Right atrium auricular region (tissue), 2 donors: ENCODE results near the gene GAR1. TPM values are rescaled to one million over a fixed set of nuclear protein-coding genes. Genes with fewer than 3 reads are reported as not detected.

Source experiments
- DNase-seq: peaks from one replicate; pipeline ENCODE4 v3.0.0-alpha.2; 2019; ENCODE audit warnings: low spot score
- H3K27ac ChIP-seq, 2 donors: fragments of 200-600 bp; sonication (generic); 1 replicate in 1 of 2; 2 replicates in 1 of 2; pipeline ENCODE4 v1.5.1; 2016 to 2019
- H3K27me3 ChIP-seq, 2 donors: fragments of 200-600 bp; sonication (generic); one replicate each; pipeline versions ENCODE4 v1.5.1 to v1.6.0; 2017 to 2019
- H3K36me3 ChIP-seq: fragments of 200-600 bp; sonication (generic); one replicate; pipeline ENCODE4 v1.5.1; 2016
- H3K4me1 ChIP-seq, 2 donors: fragments of 200-600 bp; sonication (generic); one replicate each; pipeline versions ENCODE4 v1.5.1 to v1.6.0; 2017 to 2019
- H3K4me3 ChIP-seq, 2 donors: fragments of 200-600 bp; sonication (generic); 1 replicate in 1 of 2; 2 replicates in 1 of 2; pipeline ENCODE4 v1.5.1; 2017 to 2019; ENCODE audit warnings: mild to moderate bottlenecking in 1 of 2, moderate library complexity in 1 of 2
- H3K9me3 ChIP-seq, 2 donors: fragments of 200-600 bp; sonication (generic); one replicate each; pipeline ENCODE4 v1.5.1; 2019
- CTCF ChIP-seq, 2 donors: fragments of 200-600 bp; sonication (generic); IDR thresholded peaks; one replicate each; pipeline ENCODE4 v1.5.1; 2019; ENCODE audit warnings: antibody characterized with exemption in 2 of 2
- total RNA-seq, 2 donors: library from RNA; depleted of rRNA; stranded (reverse); fragments of >200 nt; gene quantifications; one replicate each; pipeline ENCODE4 v1.1.0, GENCODE V29; 2016

GAR1 gene
- total RNA-seq, 2 donors from 2014 or later, result 2.7 to 6.2 TPM

- Histone ChIP-seq H3K4me3 (no peak overlapping the region), H3K27me3 (no peaks in the 10 kb centered on the region)
- TF ChIP-seq CTCF (IDR thresholded peaks at IDR 0.05), result no peak
These were observed 3.9 kb upstream of the GAR1 start for GRCh38 chr4:109811707-109812106.

GRCh38 chr4:109816082-109816442, 500 bp downstream of the GAR1 start:
- Histone ChIP-seq H3K36me3 (peaks cover 13% of the 10 kb centered on the region), H3K4me3 (peak overlapping the region; percentile 75 to 84), H3K27me3 (no peaks in the 10 kb centered on the region), H3K27ac (peak overlapping the region; percentile 84 to 86), H3K4me1 (peaks cover 0 to 14% of the 10 kb centered on the region in 2 donors), H3K9me3 (no peaks in the 10 kb centered on the region)
- no peak for DNase-seq
- TF ChIP-seq CTCF (IDR thresholded peaks at IDR 0.05), result no peak

More at GRCh38 chr4:109811707-109812106, 3.9 kb upstream of the GAR1 start:
- H3K9me3 ChIP-seq, result no peaks in the 10 kb centered on the region
- no peak for DNase-seq
- no peak overlapping the region for H3K27ac ChIP-seq
- no peaks in the 10 kb centered on the region for H3K36me3 ChIP-seq
- peaks cover 0 to 9% of the 10 kb centered on the region in 2 donors for H3K4me1 ChIP-seq

- Histone ChIP-seq H3K9me3 (no peaks in the 10 kb centered on the region), H3K4me3 (no peak overlapping the region), H3K36me3 (peaks cover 13% of the 10 kb centered on the region), H3K4me1 (peaks cover 0 to 14% of the 10 kb centered on the region in 2 donors), H3K27ac (no peak overlapping the region), H3K27me3 (no peaks in the 10 kb centered on the region)
- DNase-seq, result no peak
- TF ChIP-seq CTCF (IDR thresholded peaks at IDR 0.05), result no peak
These were observed 1.3 kb downstream of the GAR1 start for GRCh38 chr4:109816894-109817293.

GRCh38 chr4:109818268-109818667, 2.7 kb downstream of the GAR1 start:
- Histone ChIP-seq H3K27ac (no peak overlapping the region), H3K36me3 (peaks cover 24% of the 10 kb centered on the region), H3K4me3 (no peak overlapping the region), H3K9me3 (no peaks in the 10 kb centered on the region), H3K4me1 (peaks cover 0 to 14% of the 10 kb centered on the region in 2 donors), H3K27me3 (no peaks in the 10 kb centered on the region)
- no peak for DNase-seq
- no peak for TF ChIP-seq CTCF (IDR thresholded peaks at IDR 0.05)

- no peaks in the 10 kb centered on the region for H3K9me3 ChIP-seq
- no peaks in the 10 kb centered on the region for H3K27me3 ChIP-seq
- TF ChIP-seq CTCF (IDR thresholded peaks at IDR 0.05), result no peak
- peaks cover 0 to 14% of the 10 kb centered on the region in 2 donors for H3K4me1 ChIP-seq
- no peak overlapping the region for H3K4me3 ChIP-seq
- H3K27ac ChIP-seq, result no peak overlapping the region
- no peak for DNase-seq
- H3K36me3 ChIP-seq, result peaks cover 39% of the 10 kb centered on the region
These were observed 5.0 kb downstream of the GAR1 start for GRCh38 chr4:109820563-109820962.

- peaks cover 0 to 10% of the 10 kb centered on the region in 2 donors for H3K4me1 ChIP-seq
- H3K9me3 ChIP-seq, result no peaks in the 10 kb centered on the region
- no peak overlapping the region for H3K27ac ChIP-seq
- no peaks in the 10 kb centered on the region for H3K27me3 ChIP-seq
- H3K36me3 ChIP-seq, result peaks cover 41% of the 10 kb centered on the region
- no peak for DNase-seq
- TF ChIP-seq CTCF (IDR thresholded peaks at IDR 0.05), result no peak
- H3K4me3 ChIP-seq, result no peak overlapping the region
These were observed 5.6 kb downstream of the GAR1 start for GRCh38 chr4:109821185-109821584.
